Smooth muscle cell (in vitro differentiated cells): Measurements from ENCODE around the gene SLC7A1. TPM values are rescaled to one million over a fixed set of nuclear protein-coding genes. Genes with fewer than 3 reads are reported as not detected.
A peak's percentile ranks its signal among the peaks of the same experiment; 100 is the strongest.

Experiments used
- DNase-seq: peaks from one replicate; lab custom pipeline; 2025; ENCODE audit not compliant: unreplicated experiment; lab: John Stamatoyannopoulos, UW
- H2AFZ ChIP-seq: fragments of 200-600 bp; sonication (generic); 2 replicates; pipeline ENCODE4 v1.6.0; 2016; ENCODE audit warnings: antibody characterized with exemption, low read depth, mild to moderate bottlenecking
- H3F3A ChIP-seq: fragments of 200-600 bp; sonication (generic); 2 replicates; pipeline ENCODE4 v1.6.0; 2017; ENCODE audit warnings: antibody characterized with exemption, low read depth
- H3K27ac ChIP-seq: fragments of 200-600 bp; sonication (generic); 2 replicates; pipeline ENCODE4 v1.5.1; 2016; ENCODE audit warnings: low read depth, mild to moderate bottlenecking
- H3K27me3 ChIP-seq: fragments of 200-600 bp; sonication (generic); 2 replicates; pipeline ENCODE4 v1.6.1; 2016; ENCODE audit warnings: low read depth, mild to moderate bottlenecking
- H3K36me3 ChIP-seq: fragments of 200-600 bp; sonication (generic); 2 replicates; pipeline ENCODE4 v1.5.1; 2016; ENCODE audit warnings: low read depth
- H3K4me1 ChIP-seq: fragments of 200-600 bp; sonication (generic); 2 replicates; pipeline ENCODE4 v1.5.1; 2016; ENCODE audit warnings: low read depth
- H3K4me2 ChIP-seq: fragments of 200-600 bp; sonication (generic); 2 replicates; pipeline ENCODE4 v1.6.0; 2016; ENCODE audit warnings: mild to moderate bottlenecking
- H3K4me3 ChIP-seq: fragments of 200-600 bp; sonication (generic); 2 replicates; pipeline ENCODE4 v1.5.1; 2016; ENCODE audit warnings: mild to moderate bottlenecking
- H3K79me2 ChIP-seq: fragments of 200-600 bp; sonication (generic); 2 replicates; pipeline ENCODE4 v1.6.0; 2016; ENCODE audit warnings: low read depth, mild to moderate bottlenecking
- H3K9ac ChIP-seq: fragments of 200-600 bp; sonication (generic); 2 replicates; pipeline ENCODE4 v1.6.0; 2016; ENCODE audit warnings: low read depth
- H3K9me3 ChIP-seq: fragments of 200-600 bp; sonication (generic); replicated peaks from 2 replicates; pipeline ENCODE4 v1.5.1; 2016; ENCODE audit warnings: low read depth
- H4K20me1 ChIP-seq: fragments of 200-600 bp; sonication (generic); 2 replicates; pipeline ENCODE4 v1.6.0; 2016; ENCODE audit warnings: low read depth
- WGBS: methylation state at CpG from one replicate; pipeline ENCODE4 v1.1.7; 2016; ENCODE audit warnings: low lambda C conversion rate; 5-methylcytosine and 5-hydroxymethylcytosine counted together
- polyA plus RNA-seq: library from polyadenylated mRNA; unstranded; fragments of >200 nt; fragmentation: Nextera tagmentation; extraction: Ambion mirVana; gene quantifications from 2 replicates; pipeline ENCODE4 v1.2.1, GENCODE V29; 2016
- total RNA-seq: library from RNA; depleted of rRNA; stranded (reverse); fragments of >200 nt; gene quantifications from 2 replicates; pipeline ENCODE4 v1.2.3, GENCODE V29; 2014
- TF ChIP-seq, protein P1 (sequence below): fragments of 200-600 bp; sonication (generic); IDR thresholded peaks from 2 replicates; pipeline ENCODE4 v1.5.1; 2017; ENCODE audit warnings: borderline replicate concordance, mild to moderate bottlenecking, antibody characterized with exemption; ENCODE audit not compliant: insufficient read depth, poor library complexity, severe bottlenecking

Gene SLC7A1
- total and polyA plus RNA-seq, 2 experiments from 2014 or later: 7.9 to 36.6 TPM

DNA sequence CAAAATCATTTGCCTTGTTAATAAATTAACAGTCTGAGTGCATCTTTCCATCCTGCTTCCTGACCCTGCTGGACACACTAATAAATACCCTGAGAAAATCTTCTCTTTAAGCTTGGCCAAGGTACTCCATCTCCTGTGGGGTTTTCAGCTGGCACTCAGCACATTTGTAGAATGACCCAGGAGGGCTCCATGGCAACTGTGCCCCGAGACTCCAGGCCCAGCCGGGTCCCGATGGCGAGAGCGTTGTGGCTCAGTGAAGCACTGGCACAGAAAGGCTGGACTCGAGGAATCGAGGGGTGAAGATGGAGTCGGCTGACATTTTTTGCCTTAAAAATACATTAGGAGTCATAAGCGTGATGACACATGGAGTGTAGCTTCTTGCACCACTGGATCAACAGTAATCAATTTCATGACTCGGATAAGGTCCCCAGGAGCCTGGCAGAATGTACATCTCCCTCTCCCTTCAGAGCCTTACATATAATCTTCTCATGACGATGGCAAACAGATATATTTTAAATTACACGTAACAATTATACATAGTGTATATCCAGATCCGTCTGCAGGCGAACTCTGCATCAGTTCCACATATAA lies 85.4 kb downstream of the SLC7A1 start:
- H2AFZ ChIP-seq: no peak overlapping the region
- no peak for DNase-seq
- no peaks in the 10 kb centered on the region for H3K9me3 ChIP-seq
- no peaks in the 10 kb centered on the region for H3K4me1 ChIP-seq
- H3F3A ChIP-seq: no peaks in the 10 kb centered on the region
- TF ChIP-seq, protein P1, sequence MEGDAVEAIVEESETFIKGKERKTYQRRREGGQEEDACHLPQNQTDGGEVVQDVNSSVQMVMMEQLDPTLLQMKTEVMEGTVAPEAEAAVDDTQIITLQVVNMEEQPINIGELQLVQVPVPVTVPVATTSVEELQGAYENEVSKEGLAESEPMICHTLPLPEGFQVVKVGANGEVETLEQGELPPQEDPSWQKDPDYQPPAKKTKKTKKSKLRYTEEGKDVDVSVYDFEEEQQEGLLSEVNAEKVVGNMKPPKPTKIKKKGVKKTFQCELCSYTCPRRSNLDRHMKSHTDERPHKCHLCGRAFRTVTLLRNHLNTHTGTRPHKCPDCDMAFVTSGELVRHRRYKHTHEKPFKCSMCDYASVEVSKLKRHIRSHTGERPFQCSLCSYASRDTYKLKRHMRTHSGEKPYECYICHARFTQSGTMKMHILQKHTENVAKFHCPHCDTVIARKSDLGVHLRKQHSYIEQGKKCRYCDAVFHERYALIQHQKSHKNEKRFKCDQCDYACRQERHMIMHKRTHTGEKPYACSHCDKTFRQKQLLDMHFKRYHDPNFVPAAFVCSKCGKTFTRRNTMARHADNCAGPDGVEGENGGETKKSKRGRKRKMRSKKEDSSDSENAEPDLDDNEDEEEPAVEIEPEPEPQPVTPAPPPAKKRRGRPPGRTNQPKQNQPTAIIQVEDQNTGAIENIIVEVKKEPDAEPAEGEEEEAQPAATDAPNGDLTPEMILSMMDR: no peak
- WGBS: 96% methylated on average over 14 of the region's 14 CpGs
- no peaks in the 10 kb centered on the region for H3K27me3 ChIP-seq
- H3K9ac ChIP-seq: no peak overlapping the region
- H3K4me3 ChIP-seq: no peak overlapping the region
- H3K27ac ChIP-seq: no peak overlapping the region
- no peak overlapping the region for H3K4me2 ChIP-seq
- H4K20me1 ChIP-seq: peaks cover 4% of the 10 kb centered on the region
- H3K79me2 ChIP-seq: no peaks in the 10 kb centered on the region
- H3K36me3 ChIP-seq: no peaks in the 10 kb centered on the region

DNA sequence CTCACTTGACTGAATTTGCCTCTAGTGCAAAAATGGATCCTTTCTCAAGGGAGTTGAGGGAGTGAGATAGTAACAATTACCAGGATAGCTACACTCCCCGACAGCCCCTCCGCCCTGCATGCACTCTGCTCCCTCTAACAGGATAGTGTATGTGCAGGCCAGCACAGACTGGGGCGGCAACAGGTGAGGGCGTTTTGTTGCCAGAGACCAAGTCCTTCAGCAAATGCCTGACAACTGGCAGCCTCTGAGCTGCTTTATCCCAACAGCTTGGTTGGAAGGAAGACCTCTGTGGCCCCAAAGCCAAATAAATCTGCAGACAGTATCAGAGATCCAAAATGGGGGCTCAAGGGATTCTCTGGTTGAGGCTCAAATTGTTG lies 86.6 kb downstream of the SLC7A1 start:
- Histone ChIP-seq H3K27me3 (no peaks in the 10 kb centered on the region), H3K9me3 (no peaks in the 10 kb centered on the region), H3F3A (no peaks in the 10 kb centered on the region), H3K4me1 (no peaks in the 10 kb centered on the region), H3K4me2 (peak overlapping the region; percentile 26), H3K36me3 (no peaks in the 10 kb centered on the region), H2AFZ (no peak overlapping the region), H3K79me2 (no peaks in the 10 kb centered on the region), H4K20me1 (peaks cover 4% of the 10 kb centered on the region), H3K4me3 (no peak overlapping the region), H3K27ac (peak overlapping the region; percentile 18), H3K9ac (no peak overlapping the region)
- 49% methylated on average over 4 of the region's 4 CpGs for WGBS
- no peak for DNase-seq
- TF ChIP-seq, protein P1: no peak

DNA sequence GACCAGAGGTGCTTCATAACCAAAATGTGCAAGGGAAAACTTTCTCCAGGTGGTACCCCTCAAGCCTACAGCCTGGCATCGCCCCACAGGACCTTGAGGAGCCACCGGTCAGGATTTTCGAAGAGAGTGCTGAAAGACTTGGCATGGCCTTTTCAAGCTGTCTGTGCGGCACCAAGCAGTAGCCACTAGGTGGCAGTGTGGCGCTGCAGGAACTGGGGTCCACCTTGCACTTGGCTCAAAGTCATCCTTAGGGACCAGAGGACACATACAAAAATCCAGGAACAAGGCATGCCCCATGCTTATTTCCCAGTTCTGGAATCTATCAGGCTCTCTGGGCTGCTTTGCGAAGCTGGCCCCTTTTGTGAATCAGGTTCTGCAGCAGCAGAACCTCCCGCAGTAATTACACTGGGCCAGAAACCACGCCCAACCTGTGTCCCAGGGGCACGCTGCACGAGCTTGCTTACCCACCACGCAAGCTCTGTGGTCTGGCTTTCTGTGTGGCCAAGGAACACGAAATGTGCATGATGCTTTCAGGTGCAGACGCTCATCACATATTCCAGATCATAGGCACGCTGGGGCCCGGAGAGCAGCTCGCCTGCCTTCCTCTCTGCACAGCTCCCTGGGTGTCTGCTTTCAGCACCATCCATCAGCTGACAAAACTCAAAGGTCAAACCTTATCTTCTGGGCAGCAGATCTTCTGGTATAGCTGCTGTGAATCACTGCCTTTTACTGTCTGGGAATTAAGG lies 87.2 kb downstream of the SLC7A1 start:
- no peaks in the 10 kb centered on the region for H3F3A ChIP-seq
- no peak overlapping the region for H2AFZ ChIP-seq
- H3K9me3 ChIP-seq: no peaks in the 10 kb centered on the region
- TF ChIP-seq, protein P1: peak; percentile 95
- H4K20me1 ChIP-seq: peaks cover 4% of the 10 kb centered on the region
- 27% methylated on average over 16 of the region's 16 CpGs for WGBS
- H3K4me2 ChIP-seq: peak overlapping the region; percentile 23
- no peak overlapping the region for H3K9ac ChIP-seq
- H3K36me3 ChIP-seq: no peaks in the 10 kb centered on the region
- no peak overlapping the region for H3K4me3 ChIP-seq
- peak overlapping the region; percentile 18 for H3K27ac ChIP-seq
- H3K79me2 ChIP-seq: no peaks in the 10 kb centered on the region
- DNase-seq: peak; percentile 59
- H3K27me3 ChIP-seq: no peaks in the 10 kb centered on the region
- H3K4me1 ChIP-seq: no peaks in the 10 kb centered on the region
